ENCODE measurements around the gene LYPLA2. TPM values are rescaled to one million over a fixed set of nuclear protein-coding genes. Genes with fewer than 3 reads are reported as not detected.

Gene LYPLA2
- total and polyA plus RNA-seq, 2 of the 8 experiments (the other 6 are each of a cell fraction or from before 2014, with no cell fraction given): 138 to 211 TPM

- Histone ChIP-seq H2BK120ac (replicated peaks; ENCODE audit: low read depth, low read length) (no peak overlapping the region), H2AK5ac (ENCODE audit: low read depth, low read length) (no peak overlapping the region), H3K79me1 (ENCODE audit: low read depth, low read length) (no peaks in the 10 kb centered on the region), H3K79me2 (ENCODE audit: control insufficient read depth in 1 of 2, insufficient read depth in 2 of 2, low read length in 2 of 2) (peaks cover 0 to 6% of the 10 kb centered on the region in 2 experiments; a peak in 1 of 4 replicates), H2BK15ac (ENCODE audit: low read length) (no peak overlapping the region), H4K91ac (replicated peaks; ENCODE audit: insufficient read length, low read length) (no peak overlapping the region), H3K9me3 (ENCODE audit: insufficient read depth in 2 of 2, low read depth in 1 of 2, low read length in 1 of 2) (no peaks in the 10 kb centered on the region), H3K36me3 (ENCODE audit: control insufficient read depth in 2 of 4, insufficient read depth in 4 of 4, low read length in 3 of 4) (peaks cover 0 to 4% (median 0%) of the 10 kb centered on the region in 4 experiments; a peak in 1 of 8 replicates), H3K9ac (replicated peaks in 1 of 4; ENCODE audit: extremely low read depth in 1 of 4, low read depth in 3 of 4, low read length in 3 of 4) (no peak overlapping the region), H2BK20ac (ENCODE audit: low read length) (no peak overlapping the region), H3K27me3 (replicated peaks in 1 of 4; ENCODE audit: control insufficient read depth in 3 of 4, extremely low read depth in 1 of 4, insufficient read depth in 3 of 4, low read length in 3 of 4) (no peaks in the 10 kb centered on the region), H3K4me3 (ENCODE audit: extremely low read depth in 1 of 4, insufficient read depth in 2 of 4, low read depth in 3 of 4, low read length in 4 of 4) (no peak overlapping the region), H4K20me1 (replicated peaks in 1 of 2; ENCODE audit: control insufficient read depth in 1 of 2, insufficient read depth in 2 of 2, low read length in 2 of 2) (peaks cover 0 to 1% of the 10 kb centered on the region in 2 experiments), H3K4me1 (replicated peaks in 1 of 4; ENCODE audit: control insufficient read depth in 3 of 4, insufficient read depth in 4 of 4, low read length in 3 of 4) (no peaks in the 10 kb centered on the region), H2BK12ac (ENCODE audit: low read depth, low read length) (no peak overlapping the region), H2BK5ac (ENCODE audit: low read depth, low read length) (no peak overlapping the region), H3K23ac (ENCODE audit: insufficient read length) (no peak overlapping the region), H3K18ac (ENCODE audit: extremely low read depth, low read length) (no peak overlapping the region), H4K5ac (ENCODE audit: insufficient read length, low read depth, low read length) (no peak overlapping the region), H3K4me2 (ENCODE audit: insufficient read depth in 1 of 2, low read depth in 2 of 2, low read length in 2 of 2) (no peak overlapping the region), H4K8ac (ENCODE audit: extremely low read depth, insufficient read depth, low read length) (no peak overlapping the region), H2AFZ (ENCODE audit: low read length) (no peak overlapping the region), H3K14ac (ENCODE audit: insufficient read length) (no peak overlapping the region), H3K23me2 (ENCODE audit: low read depth, low read length) (peaks cover 4% of the 10 kb centered on the region; the same call in 1 of the 2 replicates), H3K56ac (replicated peaks; ENCODE audit: insufficient read length, low read depth, low read length) (no peak overlapping the region), H3K27ac (ENCODE audit: low read depth, low read length) (no peak overlapping the region), H3K4ac (replicated peaks; ENCODE audit: insufficient read length, low read depth, low read length) (no peak overlapping the region)
- FAIRE-seq: no peak
- no peak for TF ChIP-seq ATF3 (IDR thresholded peaks at IDR 0.05; ENCODE audit: insufficient read depth, low read depth, low read length)
- no peak for TF ChIP-seq POLR2A (IDR thresholded peaks at IDR 0.05; ENCODE audit: control extremely low read depth in 1 of 2, low read depth in 2 of 2, low read length in 2 of 2)
- no peak for TF ChIP-seq GABPA (IDR thresholded peaks at IDR 0.05; ENCODE audit: borderline replicate concordance, insufficient read depth, low read length)
- TF ChIP-seq USF2 (IDR thresholded peaks at IDR 0.05; ENCODE audit: low read length): no peak
- no peak for TF ChIP-seq BCL11A (IDR thresholded peaks at IDR 0.05; ENCODE audit: low read depth in 2 of 2, low read length in 2 of 2)
- TF ChIP-seq RNF2 (IDR thresholded peaks at IDR 0.05; ENCODE audit: borderline replicate concordance, low read depth, low read length, missing control alignments, poor library complexity, severe bottlenecking): no peak
- ChIA-PET POLR2A (ENCODE audit: partially characterized antibody) (no interaction called here), CTCF (ENCODE audit: partially characterized antibody) (interaction anchor here (0.8 to 1.6 kb wide), 2 partner anchors 24 to 38 kb away, joined by 3 to 4 read pairs; no protein-coding TSS in a partner anchor)
- DNase-seq (ENCODE audit: low read depth in 1 of 2, low spot score in 2 of 2): no peak
- WGBS, 2 experiments (ENCODE audit: extremely low coverage in 1 of 2, insufficient coverage in 1 of 2, insufficient read length in 1 of 2, insufficient replicate concordance in 2 of 2, low coverage in 1 of 2, low lambda C conversion rate in 2 of 2, missing lambda C conversion rate in 1 of 2): 89% methylated on average over 10 of the region's 10 CpGs; no CpG with 5 or more reads in 1 of the 2 experiments
Measured at GRCh38 chr1:23772854-23773242, 18.1 kb upstream of the LYPLA2 start.

All from H1 (cell line).